Cardiac muscle cell (in vitro differentiated cells and primary cell): ENCODE measurements around the gene BCAR1. TPM values are rescaled to one million over a fixed set of nuclear protein-coding genes. Genes with fewer than 3 reads are reported as not detected.
A peak's percentile ranks its signal among the peaks of the same experiment; 100 is the strongest.
"Not testable (repeated sequence)": the region's sequence is repeated elsewhere in the genome, so short reads cannot be mapped to it uniquely, and the experiment has no call there.

Source experiments
- DNase-seq, 2 donors: peaks; one replicate each; pipeline versions ENCODE4 v3.0.0 to v3.0.0-alpha.2; 2010 to 2017; ENCODE audit warnings: low read depth in 1 of 2, low spot score in 1 of 2
- H3K27ac ChIP-seq: fragments of 200-600 bp; sonication (generic); 2 replicates; pipeline ENCODE4 v1.5.1; 2016
- H3K27me3 ChIP-seq: fragments of 200-600 bp; sonication (generic); 2 replicates; pipeline ENCODE4 v1.6.0; 2016; ENCODE audit warnings: control low read depth
- H3K36me3 ChIP-seq: fragments of 200-600 bp; sonication (generic); 2 replicates; pipeline ENCODE4 v1.5.1; 2016; ENCODE audit warnings: control low read depth
- H3K4me1 ChIP-seq: fragments of 200-600 bp; sonication (generic); 2 replicates; pipeline ENCODE4 v1.8.1; 2017; ENCODE audit warnings: low read depth, mild to moderate bottlenecking, mixed run types
- H3K4me3 ChIP-seq: fragments of 200-600 bp; sonication (generic); 2 replicates; pipeline ENCODE4 v1.5.1; 2016; ENCODE audit warnings: mild to moderate bottlenecking
- H3K9me3 ChIP-seq: fragments of 200-600 bp; sonication (generic); 2 replicates; pipeline ENCODE4 v1.5.1; 2017; ENCODE audit warnings: low read depth, mild to moderate bottlenecking, control low read depth
- CTCF ChIP-seq: IDR thresholded peaks from 2 replicates; pipeline ENCODE4 v1.5.1; 2012; ENCODE audit warnings: low read depth, mild to moderate bottlenecking, low read length
- polyA plus RNA-seq: library from polyadenylated mRNA; unstranded; fragments of >200 nt; fragmentation: Nextera tagmentation; extraction: Ambion mirVana; gene quantifications from 2 replicates; pipeline ENCODE4 v1.2.1, GENCODE V29; 2016
- total RNA-seq: library from RNA; depleted of rRNA; stranded (reverse); fragments of >200 nt; gene quantifications from 2 replicates; pipeline ENCODE4 v1.2.3, GENCODE V29; 2016

The BCAR1 gene
- total and polyA plus RNA-seq, 2 experiments from 2014 or later = 83.7 to 121 TPM

- Histone ChIP-seq H3K36me3 (no peaks in the 10 kb centered on the region), H3K9me3 (no peaks in the 10 kb centered on the region), H3K4me3 (no peak overlapping the region), H3K27me3 (no peaks in the 10 kb centered on the region), H3K27ac (no peak overlapping the region), H3K4me1 (peaks cover 5% of the 10 kb centered on the region)
- TF ChIP-seq CTCF = no peak
- no peak for DNase-seq
Measured at GRCh38 chr16:75273054-75273925, 21.9 kb upstream of the BCAR1 start.

- H3K27ac ChIP-seq, DNase-seq, H3K27me3 ChIP-seq, H3K4me3 ChIP-seq, H3K36me3 ChIP-seq, H3K9me3 ChIP-seq: not testable (repeated sequence)
- peaks cover 10% of the 10 kb centered on the region for H3K4me1 ChIP-seq
Measured at GRCh38 chr16:75272629-75273028, 21.2 kb upstream of the BCAR1 start.

DNA sequence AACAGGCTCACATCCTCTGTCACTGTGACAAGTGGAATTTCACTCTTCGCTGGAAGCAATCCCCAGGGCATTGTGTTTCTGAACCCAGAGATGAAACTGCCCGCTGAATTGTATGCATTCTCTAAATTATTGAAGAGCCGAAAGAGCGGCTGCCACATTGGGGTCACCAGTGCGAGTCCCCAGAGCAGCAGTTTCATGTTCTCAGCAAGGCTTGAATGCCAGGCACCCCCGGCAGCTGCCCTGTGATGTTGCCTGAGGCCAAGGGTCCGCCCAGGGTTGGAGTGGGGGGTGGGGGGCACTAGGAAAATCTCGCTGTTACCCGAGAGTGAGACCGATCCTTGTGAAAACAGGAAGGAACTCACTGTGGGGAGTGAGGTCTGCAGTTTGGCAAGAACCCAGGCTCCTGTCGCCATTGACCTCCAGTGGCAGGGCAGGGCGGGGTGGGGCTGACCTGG lies 20.7 kb upstream of the BCAR1 start:
- TF ChIP-seq CTCF = no peak

DNA sequence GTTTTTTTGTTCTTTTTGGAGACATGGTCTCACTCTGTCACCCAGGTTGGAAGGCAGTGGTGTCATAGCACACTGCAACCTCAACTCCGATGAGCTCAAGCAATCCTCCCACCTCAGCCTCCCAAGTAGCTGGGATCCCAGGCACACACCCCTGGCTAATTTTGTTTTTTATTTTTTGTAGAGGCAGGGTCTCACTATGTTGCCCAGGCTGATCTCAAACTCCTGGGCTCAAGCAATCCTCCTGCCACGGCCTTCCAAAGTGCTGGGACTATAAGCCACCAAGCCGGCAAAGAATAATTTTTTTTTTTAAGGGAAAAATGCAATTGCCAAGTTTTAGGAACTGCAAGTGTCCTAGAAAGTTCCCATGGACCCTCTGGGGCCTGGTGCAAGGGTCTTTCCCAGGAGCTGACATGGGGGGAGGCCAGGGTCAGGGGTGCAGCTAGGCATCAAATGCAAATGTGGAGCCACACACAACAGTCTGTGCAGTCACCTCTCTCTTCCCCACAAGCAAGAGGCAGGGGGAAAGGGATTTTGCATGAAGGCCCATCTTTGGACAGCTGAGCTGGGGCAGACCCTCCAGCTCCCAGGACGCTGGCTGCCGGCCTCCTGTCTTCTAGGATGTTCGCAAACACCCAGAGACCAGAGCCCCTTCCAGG lies 20.1 kb upstream of the BCAR1 start:
- Histone ChIP-seq H3K27ac (peak overlapping the region; percentile 51), H3K27me3 (no peaks in the 10 kb centered on the region), H3K9me3 (no peaks in the 10 kb centered on the region), H3K36me3 (no peaks in the 10 kb centered on the region), H3K4me1 (peaks cover 14% of the 10 kb centered on the region), H3K4me3 (no peak overlapping the region)
- no peak for DNase-seq
- TF ChIP-seq CTCF = no peak

More for the DNA sequence above, 20.7 kb upstream of the BCAR1 start:
- H3K4me3 ChIP-seq = no peak overlapping the region
- peak in 1 of 2 donors; percentile 58 for DNase-seq
- H3K27ac ChIP-seq = peak overlapping the region; percentile 51
- no peaks in the 10 kb centered on the region for H3K9me3 ChIP-seq
- H3K27me3 ChIP-seq = no peaks in the 10 kb centered on the region
- peaks cover 13% of the 10 kb centered on the region for H3K4me1 ChIP-seq
- no peaks in the 10 kb centered on the region for H3K36me3 ChIP-seq

- DNase-seq, H3K36me3 ChIP-seq, H3K27me3 ChIP-seq, H3K4me3 ChIP-seq, H3K9me3 ChIP-seq, H3K27ac ChIP-seq: not testable (repeated sequence)
- peaks cover 25% of the 10 kb centered on the region for H3K4me1 ChIP-seq
Measured at GRCh38 chr16:75269358-75269757, 17.9 kb upstream of the BCAR1 start.

GRCh38 chr16:75267631-75268264 lies 16.3 kb upstream of the BCAR1 start:
- no peak for TF ChIP-seq CTCF
- H3K9me3 ChIP-seq = no peaks in the 10 kb centered on the region
- H3K36me3 ChIP-seq = peaks cover 3% of the 10 kb centered on the region
- peak overlapping the region; percentile 91 for H3K27ac ChIP-seq
- DNase-seq = peak in 1 of 2 donors; percentile 90
- no peaks in the 10 kb centered on the region for H3K27me3 ChIP-seq
- H3K4me1 ChIP-seq = peaks cover 41% of the 10 kb centered on the region
- H3K4me3 ChIP-seq = no peak overlapping the region
